EL (cell line): ENCODE measurements around the gene MSL2.
"Not testable (repeated sequence)": the region's sequence is repeated elsewhere in the genome, so short reads cannot be mapped to it uniquely, and the experiment has no call there.

Experiments used
- DNase-seq: peaks from one replicate; pipeline ENCODE4 v3.0.0-alpha.2; 2016

Gene MSL2

GRCh38 chr3:136141291-136141785 is 54.8 kb downstream of the MSL2 start:
- DNase-seq: peak; percentile 23

DNA sequence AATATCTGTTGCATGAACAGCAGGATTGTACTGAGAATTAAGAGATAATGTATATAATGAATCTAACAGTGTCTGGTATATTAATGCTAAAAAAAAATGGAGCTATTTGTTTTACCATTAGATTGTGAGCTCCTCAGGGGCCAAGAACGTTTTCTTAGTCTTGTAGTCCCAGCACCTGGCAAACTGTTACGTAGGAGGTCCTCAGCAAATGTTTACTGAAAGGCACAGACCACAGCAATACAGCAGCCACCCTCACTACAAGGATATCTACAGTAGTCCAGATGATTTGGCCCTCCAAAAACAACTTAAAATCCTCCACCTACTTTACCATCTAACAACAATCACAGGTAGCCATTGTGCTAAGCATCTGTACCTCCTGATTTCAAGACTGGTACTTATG is 59.7 kb downstream of the MSL2 start:
- DNase-seq: no peak

GRCh38 chr3:136135039-136135802 is 60.9 kb downstream of the MSL2 start:
- no peak for DNase-seq

GRCh38 chr3:136134091-136134490 is 62.0 kb downstream of the MSL2 start:
- no peak for DNase-seq

DNA sequence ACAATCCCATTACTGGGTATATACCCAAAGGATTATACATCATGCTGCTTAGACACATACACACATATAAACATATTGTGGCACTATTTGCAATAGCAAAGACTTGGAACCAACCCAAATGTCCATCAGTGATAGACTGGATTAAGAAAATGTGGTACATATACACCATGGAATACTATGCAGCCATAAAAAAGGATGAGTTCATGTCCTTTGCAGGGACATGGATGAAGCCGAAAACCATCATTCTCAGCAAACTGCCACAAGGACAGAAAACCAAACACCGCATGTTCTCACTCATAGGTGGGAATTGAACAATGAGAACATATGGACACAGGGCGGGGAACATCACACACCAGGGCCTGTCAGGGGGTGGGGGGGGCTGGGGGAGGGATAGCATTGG is 64.5 kb downstream of the MSL2 start:
- not testable (repeated sequence) for DNase-seq

DNA sequence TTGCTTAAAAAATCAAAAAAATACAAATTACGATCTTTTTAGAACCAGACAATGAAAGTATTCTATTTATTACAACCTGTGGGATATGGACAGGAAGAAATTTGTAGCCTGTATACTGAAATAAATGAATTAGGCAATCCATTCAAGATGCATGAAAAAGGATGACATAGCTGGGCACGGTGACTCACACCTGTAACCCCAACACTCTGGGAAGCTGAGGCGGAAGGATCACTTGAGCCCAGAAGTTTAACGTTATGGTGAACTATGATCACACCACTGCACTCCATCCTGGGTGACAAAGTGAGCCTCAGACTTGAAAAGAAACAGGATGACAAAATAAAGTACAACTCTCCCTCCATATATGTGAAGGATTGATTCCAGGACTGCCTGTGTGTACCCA is 74.1 kb downstream of the MSL2 start:
- peak; percentile 7 for DNase-seq

DNA sequence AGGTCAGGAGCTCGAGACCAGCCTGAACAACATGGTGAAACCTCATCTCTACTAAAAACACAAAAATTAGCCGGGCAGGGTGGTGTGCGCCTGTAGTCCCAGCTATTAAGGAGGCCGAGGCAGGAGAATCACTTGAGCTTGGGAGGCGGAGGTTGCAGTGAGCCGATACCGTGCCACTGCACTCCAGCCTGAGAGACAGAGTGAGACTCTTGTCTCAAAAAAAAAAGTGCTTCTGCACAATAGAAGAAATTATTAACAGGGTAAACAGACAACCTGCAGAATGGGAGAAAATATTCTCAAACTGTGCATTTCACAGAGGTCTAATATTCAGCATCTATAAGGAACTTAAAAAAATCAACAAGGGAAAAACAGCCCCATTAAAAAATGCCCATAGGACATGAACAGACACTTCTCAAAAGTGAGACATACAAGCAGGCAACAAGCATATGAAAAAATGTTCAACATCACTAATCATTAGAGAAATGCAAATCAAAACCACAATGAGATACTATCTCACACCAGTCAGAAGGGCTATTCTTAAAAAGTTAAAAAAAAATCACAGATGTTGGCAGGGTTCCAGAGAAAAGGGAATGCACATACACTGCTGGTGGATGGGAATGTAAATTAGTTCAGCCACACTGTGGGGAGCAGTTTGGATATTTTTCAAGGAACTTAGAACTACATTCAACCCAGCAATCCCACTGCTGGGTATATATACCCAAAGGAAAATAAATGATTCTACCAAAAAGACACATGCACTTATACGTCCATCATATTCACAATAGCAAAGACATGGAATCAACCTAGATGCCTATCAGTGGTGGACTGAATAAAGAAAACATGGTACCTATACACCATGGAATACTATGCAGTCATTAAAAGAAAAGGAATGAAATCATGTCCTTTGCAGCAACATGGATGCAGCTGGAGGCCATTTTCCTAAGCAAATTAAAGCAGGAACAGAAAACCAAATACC is 75.5 kb downstream of the MSL2 start:
- DNase-seq: peak; percentile 53

- DNase-seq: not testable (repeated sequence)
Measured at GRCh38 chr3:136119783-136120182, 76.4 kb downstream of the MSL2 start.

GRCh38 chr3:136119332-136119731 is 76.8 kb downstream of the MSL2 start:
- not testable (repeated sequence) for DNase-seq

- no peak for DNase-seq
Measured at GRCh38 chr3:136114421-136114820, 81.7 kb downstream of the MSL2 start.

GRCh38 chr3:136110481-136110880 is 85.7 kb downstream of the MSL2 start:
- DNase-seq: no peak

DNA sequence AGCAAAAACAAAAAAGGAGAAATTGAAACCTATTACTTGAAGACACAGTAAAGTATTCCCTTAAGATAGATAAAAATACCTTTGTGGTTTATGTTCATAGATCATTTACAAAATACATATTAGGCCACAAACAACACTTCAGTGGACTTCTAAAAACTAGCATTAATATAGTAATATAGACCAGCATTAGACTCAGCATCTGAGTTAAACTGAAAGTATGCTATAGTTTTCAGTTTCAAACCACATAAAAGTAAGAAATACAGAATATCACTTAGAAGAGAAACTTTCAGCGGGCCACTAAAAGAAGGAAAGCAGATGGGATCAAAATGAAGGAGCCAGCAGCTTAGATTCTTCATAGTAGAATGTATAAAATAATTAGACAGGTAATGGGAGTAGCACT is 86.6 kb downstream of the MSL2 start:
- DNase-seq: no peak

- no peak for DNase-seq
Measured at GRCh38 chr3:136106101-136106500, 90.0 kb downstream of the MSL2 start.

- no peak for DNase-seq
Measured at GRCh38 chr3:136105044-136105443, 91.1 kb downstream of the MSL2 start.
